ENCODE results near the gene LRRC17.

- TF ChIP-seq CTCF (IDR thresholded peaks at IDR 0.05; ENCODE audit: low read depth, low read length, missing input control): no peak
- no peak for TF ChIP-seq RAD21 (IDR thresholded peaks at IDR 0.05)
- TF ChIP-seq YY1 (IDR thresholded peaks at IDR 0.05): no peak
- no peak for TF ChIP-seq SP1 (IDR thresholded peaks at IDR 0.05)
- TF ChIP-seq RXRA (IDR thresholded peaks at IDR 0.05): no peak
- TF ChIP-seq ATF3 (IDR thresholded peaks at IDR 0.05): no peak
Measured at GRCh38 chr7:102990642-102991041, 77.8 kb downstream of the LRRC17 start.
